Endothelial cell (in vitro differentiated cells): ENCODE results near the gene NHLRC4. TPM values are rescaled to one million over a fixed set of nuclear protein-coding genes. Genes with fewer than 3 reads are reported as not detected.

ENCODE experiments used
- DNase-seq: peaks from one replicate; pipeline ENCODE4 v3.0.0; 2021; ENCODE audit warnings: low spot score
- H3K27ac Mint-ChIP-seq: one replicate; pipeline ENCODE4 v1.8.0; 2021; ENCODE audit warnings: mixed read lengths, inconsistent platforms; ENCODE audit not compliant: unreplicated experiment
- H3K27me3 Mint-ChIP-seq: one replicate; pipeline ENCODE4 v1.8.0; 2021; ENCODE audit warnings: mild to moderate bottlenecking, moderate library complexity, mixed read lengths, inconsistent platforms; ENCODE audit not compliant: unreplicated experiment
- H3K36me3 Mint-ChIP-seq: one replicate; pipeline ENCODE4 v1.8.0; 2021; ENCODE audit warnings: mild to moderate bottlenecking, low read depth, mixed read lengths, inconsistent platforms; ENCODE audit not compliant: unreplicated experiment
- H3K4me1 Mint-ChIP-seq: one replicate; pipeline ENCODE4 v1.8.0; 2021; ENCODE audit warnings: mild to moderate bottlenecking, mixed read lengths, inconsistent platforms; ENCODE audit not compliant: unreplicated experiment
- H3K4me3 Mint-ChIP-seq: one replicate; pipeline ENCODE4 v1.8.0; 2021; ENCODE audit warnings: mild to moderate bottlenecking, mixed read lengths, inconsistent platforms; ENCODE audit not compliant: unreplicated experiment
- H3K9me3 Mint-ChIP-seq: one replicate; pipeline ENCODE4 v1.8.0; 2021; ENCODE audit warnings: mixed read lengths, inconsistent platforms; ENCODE audit not compliant: unreplicated experiment
- total RNA-seq: library from RNA; stranded (reverse); fragmentation: NEBNext Ultra II Directional; extraction: Animal tissue kit (Norgen Biotek cat#: 25700); gene quantifications from one replicate; pipeline ENCODE4 v1.2.1, GENCODE V29; 2021; ENCODE audit not compliant: unreplicated experiment
- TF ChIP-seq, protein P1 (sequence below): fragments of 200-600 bp; sonication (generic); IDR thresholded peaks from one replicate; pipeline ENCODE4 v1.5.0; 2021; ENCODE audit warnings: antibody characterized with exemption; ENCODE audit not compliant: unreplicated experiment

Gene NHLRC4
- total RNA-seq, 1 donor from 2014 or later = 0.69 TPM

- TF ChIP-seq, protein P1, sequence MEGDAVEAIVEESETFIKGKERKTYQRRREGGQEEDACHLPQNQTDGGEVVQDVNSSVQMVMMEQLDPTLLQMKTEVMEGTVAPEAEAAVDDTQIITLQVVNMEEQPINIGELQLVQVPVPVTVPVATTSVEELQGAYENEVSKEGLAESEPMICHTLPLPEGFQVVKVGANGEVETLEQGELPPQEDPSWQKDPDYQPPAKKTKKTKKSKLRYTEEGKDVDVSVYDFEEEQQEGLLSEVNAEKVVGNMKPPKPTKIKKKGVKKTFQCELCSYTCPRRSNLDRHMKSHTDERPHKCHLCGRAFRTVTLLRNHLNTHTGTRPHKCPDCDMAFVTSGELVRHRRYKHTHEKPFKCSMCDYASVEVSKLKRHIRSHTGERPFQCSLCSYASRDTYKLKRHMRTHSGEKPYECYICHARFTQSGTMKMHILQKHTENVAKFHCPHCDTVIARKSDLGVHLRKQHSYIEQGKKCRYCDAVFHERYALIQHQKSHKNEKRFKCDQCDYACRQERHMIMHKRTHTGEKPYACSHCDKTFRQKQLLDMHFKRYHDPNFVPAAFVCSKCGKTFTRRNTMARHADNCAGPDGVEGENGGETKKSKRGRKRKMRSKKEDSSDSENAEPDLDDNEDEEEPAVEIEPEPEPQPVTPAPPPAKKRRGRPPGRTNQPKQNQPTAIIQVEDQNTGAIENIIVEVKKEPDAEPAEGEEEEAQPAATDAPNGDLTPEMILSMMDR = no peak
- Mint-ChIP-seq H3K36me3 (no peaks in the 10 kb centered on the region), H3K9me3 (no peaks in the 10 kb centered on the region), H3K4me1 (peaks cover 6% of the 10 kb centered on the region), H3K4me3 (no peak overlapping the region), H3K27me3 (peaks cover 12% of the 10 kb centered on the region), H3K27ac (no peak overlapping the region)
- no peak for DNase-seq
These were observed 35.2 kb upstream of the NHLRC4 start for GRCh38 chr16:531494-532125.

- Mint-ChIP-seq H3K36me3 (no peaks in the 10 kb centered on the region), H3K4me1 (peaks cover 5% of the 10 kb centered on the region), H3K4me3 (no peak overlapping the region), H3K27ac (no peak overlapping the region), H3K27me3 (peaks cover 9% of the 10 kb centered on the region), H3K9me3 (no peaks in the 10 kb centered on the region)
- no peak for DNase-seq
- TF ChIP-seq, protein P1 = no peak
These were observed 33.2 kb upstream of the NHLRC4 start for GRCh38 chr16:533391-534123.

DNA sequence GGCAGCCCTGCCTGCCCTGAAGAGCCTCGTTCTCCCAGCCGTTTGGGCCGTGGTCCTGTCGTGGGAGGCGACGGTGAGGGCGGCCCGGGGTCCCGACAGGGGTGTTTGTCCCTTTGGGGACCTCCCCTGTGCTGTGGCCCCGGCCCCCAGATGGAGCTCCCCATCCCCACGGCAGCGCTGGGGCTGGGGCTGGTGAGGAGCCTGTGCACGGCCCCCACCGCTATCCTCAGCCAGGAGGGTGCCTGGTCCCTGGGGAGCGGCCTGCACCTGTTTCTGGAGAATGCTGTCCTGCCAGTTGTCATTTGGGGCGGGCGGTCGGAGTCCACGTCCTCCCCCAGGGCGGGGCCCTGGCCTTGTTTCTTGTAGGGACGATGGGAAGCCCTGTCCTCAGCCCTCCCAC lies 32.7 kb upstream of the NHLRC4 start:
- peaks cover 7% of the 10 kb centered on the region for H3K27me3 Mint-ChIP-seq
- H3K4me3 Mint-ChIP-seq = no peak overlapping the region
- DNase-seq = no peak
- H3K4me1 Mint-ChIP-seq = no peaks in the 10 kb centered on the region
- TF ChIP-seq, protein P1 = no peak
- no peaks in the 10 kb centered on the region for H3K36me3 Mint-ChIP-seq
- H3K9me3 Mint-ChIP-seq = no peaks in the 10 kb centered on the region
- no peak overlapping the region for H3K27ac Mint-ChIP-seq

DNA sequence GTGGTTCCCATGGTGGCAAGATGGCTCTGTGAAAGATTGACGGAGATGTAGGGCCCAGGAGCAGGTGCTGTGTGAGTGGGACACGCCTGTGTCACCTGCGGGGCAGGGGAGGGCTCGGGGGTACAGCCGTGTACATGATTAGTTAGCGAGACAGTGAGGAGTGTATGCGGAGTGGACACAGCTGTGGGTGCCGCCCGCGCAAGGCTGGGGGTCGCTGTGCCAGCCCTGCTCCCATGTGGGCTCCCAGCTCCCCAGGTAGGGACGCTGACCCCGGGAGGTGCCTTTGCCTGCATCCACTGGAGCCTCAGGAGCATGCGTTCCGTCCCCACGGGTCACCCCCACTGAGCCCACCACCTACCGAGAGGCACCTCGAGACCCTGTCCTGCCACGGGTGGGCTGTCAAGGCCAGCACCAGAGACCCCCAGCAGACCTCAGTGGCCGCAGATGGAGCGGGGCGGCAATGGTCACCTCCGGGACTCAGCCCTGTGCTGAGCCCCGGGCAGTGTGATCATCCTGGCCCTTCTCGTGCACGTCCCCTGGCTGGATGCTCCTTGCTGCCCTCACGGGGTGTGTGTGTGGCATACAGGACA lies 31.9 kb upstream of the NHLRC4 start:
- Mint-ChIP-seq H3K27ac (no peak overlapping the region), H3K27me3 (peaks cover 5% of the 10 kb centered on the region), H3K4me1 (no peaks in the 10 kb centered on the region), H3K9me3 (no peaks in the 10 kb centered on the region), H3K36me3 (peaks cover 3% of the 10 kb centered on the region), H3K4me3 (no peak overlapping the region)
- DNase-seq = no peak
- TF ChIP-seq, protein P1 = no peak
